AG09319 (cell line): ENCODE data around the gene CDC42SE2.
A peak's percentile ranks its signal among the peaks of the same experiment; 100 is the strongest.
"Not testable (repeated sequence)": the region's sequence is repeated elsewhere in the genome, so short reads cannot be mapped to it uniquely, and the experiment has no call there.

Source experiments
- DNase-seq: peaks from one replicate; pipeline ENCODE4 v3.0.0-alpha.2; 2010; ENCODE audit warnings: low read depth; ENCODE audit errors: extremely low read depth
- TF ChIP-seq, protein P1 (sequence below): IDR thresholded peaks from 2 replicates; pipeline ENCODE4 v1.5.1; 2011; ENCODE audit warnings: low read depth, mild to moderate bottlenecking, inconsistent platforms, low read length, moderate library complexity

The CDC42SE2 gene

DNA sequence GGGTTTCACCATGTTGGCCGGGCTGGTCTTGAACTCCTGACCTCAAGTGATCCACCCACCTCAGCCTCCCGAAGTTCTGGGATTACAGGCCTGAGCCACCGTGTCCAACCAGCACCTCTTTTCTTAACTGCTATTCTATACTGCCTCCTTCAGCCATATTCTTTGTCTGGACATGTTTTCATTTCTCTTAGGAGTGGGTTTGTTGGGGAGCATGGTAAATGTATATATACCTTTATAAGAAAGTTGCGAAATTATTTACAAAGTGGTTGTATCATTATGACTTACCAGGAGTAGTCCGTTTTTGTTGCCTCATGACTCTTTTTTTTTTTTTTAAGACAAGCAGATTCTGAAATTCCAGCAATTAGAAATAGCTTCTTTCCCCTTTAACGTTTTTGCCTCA, 38.7 kb downstream of the CDC42SE2 start:
- TF ChIP-seq, protein P1, sequence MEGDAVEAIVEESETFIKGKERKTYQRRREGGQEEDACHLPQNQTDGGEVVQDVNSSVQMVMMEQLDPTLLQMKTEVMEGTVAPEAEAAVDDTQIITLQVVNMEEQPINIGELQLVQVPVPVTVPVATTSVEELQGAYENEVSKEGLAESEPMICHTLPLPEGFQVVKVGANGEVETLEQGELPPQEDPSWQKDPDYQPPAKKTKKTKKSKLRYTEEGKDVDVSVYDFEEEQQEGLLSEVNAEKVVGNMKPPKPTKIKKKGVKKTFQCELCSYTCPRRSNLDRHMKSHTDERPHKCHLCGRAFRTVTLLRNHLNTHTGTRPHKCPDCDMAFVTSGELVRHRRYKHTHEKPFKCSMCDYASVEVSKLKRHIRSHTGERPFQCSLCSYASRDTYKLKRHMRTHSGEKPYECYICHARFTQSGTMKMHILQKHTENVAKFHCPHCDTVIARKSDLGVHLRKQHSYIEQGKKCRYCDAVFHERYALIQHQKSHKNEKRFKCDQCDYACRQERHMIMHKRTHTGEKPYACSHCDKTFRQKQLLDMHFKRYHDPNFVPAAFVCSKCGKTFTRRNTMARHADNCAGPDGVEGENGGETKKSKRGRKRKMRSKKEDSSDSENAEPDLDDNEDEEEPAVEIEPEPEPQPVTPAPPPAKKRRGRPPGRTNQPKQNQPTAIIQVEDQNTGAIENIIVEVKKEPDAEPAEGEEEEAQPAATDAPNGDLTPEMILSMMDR, result no peak

DNA sequence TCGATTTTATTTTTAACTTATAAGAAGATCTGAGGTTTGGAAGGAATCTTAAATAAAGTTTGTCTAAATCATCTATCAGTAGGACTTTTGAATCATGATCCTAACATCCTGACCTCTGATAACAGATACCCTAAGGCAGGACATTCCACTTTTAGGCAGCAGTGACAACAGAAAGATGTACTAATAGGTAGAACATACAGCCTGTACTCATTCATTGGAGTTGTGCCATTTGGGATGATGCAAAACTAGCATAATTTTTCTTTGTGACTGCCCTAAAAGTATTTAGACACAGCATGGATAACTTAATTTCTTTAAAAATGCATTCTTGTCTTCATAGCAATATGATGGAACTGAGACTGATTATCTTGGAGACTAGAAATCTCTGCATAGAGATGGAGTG, 39.7 kb downstream of the CDC42SE2 start:
- TF ChIP-seq, protein P1, result no peak
- peak; percentile 34 for DNase-seq

More for the DNA sequence above, 38.7 kb downstream of the CDC42SE2 start:
- DNase-seq, result no peak

DNA sequence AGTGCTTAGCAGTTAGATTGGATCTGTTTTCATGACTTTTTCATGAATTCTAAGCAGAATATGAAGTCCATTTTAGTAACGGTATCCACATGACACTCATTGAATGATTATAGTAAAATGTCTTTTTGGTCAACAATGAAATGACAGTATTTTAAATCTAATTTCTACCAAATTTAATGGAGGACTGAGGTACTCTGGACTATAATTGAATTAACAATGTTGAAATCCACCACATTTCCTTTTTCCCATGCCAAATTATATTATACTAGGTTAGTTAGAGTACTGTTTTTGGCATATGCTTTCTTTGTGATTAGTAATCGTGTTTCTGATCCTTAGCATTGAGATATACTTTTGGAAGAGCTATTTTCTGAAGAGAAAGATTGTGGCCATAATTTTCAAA, 40.6 kb downstream of the CDC42SE2 start:
- DNase-seq, result no peak
- TF ChIP-seq, protein P1, result no peak

GRCh38 chr5:131305138-131305689, 41.4 kb downstream of the CDC42SE2 start:
- DNase-seq, result no peak
- TF ChIP-seq, protein P1, result no peak

- DNase-seq, result no peak
- TF ChIP-seq, protein P1, result no peak
Observed at GRCh38 chr5:131305906-131306305, 42.1 kb downstream of the CDC42SE2 start.

- not testable (repeated sequence) for DNase-seq
Observed at GRCh38 chr5:131312235-131312772, 48.5 kb downstream of the CDC42SE2 start.

DNA sequence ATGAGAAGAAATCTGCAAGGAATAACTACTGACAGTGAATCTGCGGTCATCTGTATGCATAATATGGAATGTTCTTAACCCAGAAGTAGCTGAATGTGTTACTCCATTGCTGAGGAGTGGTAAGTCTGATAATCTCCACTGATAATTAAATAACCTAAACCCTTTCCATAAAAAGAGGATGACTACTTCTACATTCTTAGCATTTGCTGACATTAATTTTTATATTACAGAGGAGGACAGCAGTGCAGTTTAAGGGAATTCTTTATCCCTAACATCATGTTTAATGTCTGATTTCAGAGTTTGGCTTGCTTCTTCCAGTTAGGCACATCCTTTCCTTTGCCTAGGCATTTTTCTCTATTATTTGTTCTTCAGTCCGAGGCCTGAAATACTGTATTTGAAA, 52.2 kb downstream of the CDC42SE2 start:
- no peak for DNase-seq
- TF ChIP-seq, protein P1, result no peak

DNA sequence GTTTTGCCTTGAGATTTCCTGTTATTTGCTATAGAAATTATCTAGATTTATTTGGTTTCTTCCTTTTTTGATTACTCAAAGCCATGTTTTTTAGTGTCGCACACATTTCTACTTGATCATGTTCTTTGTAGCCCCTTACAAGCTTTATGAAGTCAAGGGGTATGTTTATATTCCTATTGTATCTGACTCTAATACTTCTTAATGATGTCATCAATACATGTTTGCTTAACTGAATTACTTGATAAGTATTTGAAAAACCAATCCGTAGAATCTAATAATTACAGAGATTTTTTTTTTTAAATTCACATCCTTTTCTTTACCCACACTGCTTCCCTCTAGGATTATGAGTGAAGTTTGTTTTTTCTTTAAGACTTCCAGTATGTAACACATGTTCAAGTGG, 53.0 kb downstream of the CDC42SE2 start:
- TF ChIP-seq, protein P1, result no peak
- no peak for DNase-seq
